GM12865 (cell line): ENCODE data around the gene NMUR2.

Experiments used
- DNase-seq: peaks from one replicate; pipeline ENCODE4 v3.0.0; 2010; ENCODE audit warnings: low read depth
- H3K4me3 ChIP-seq: 2 replicates; pipeline ENCODE4 v1.5.1; 2011; ENCODE audit warnings: mild to moderate bottlenecking, low read depth, low read length, control low read depth
- TF ChIP-seq, protein P1 (sequence below): IDR thresholded peaks from 2 replicates; pipeline ENCODE4 v1.5.1; 2011; ENCODE audit warnings: low read length, control low read depth, low read depth, inconsistent platforms; ENCODE audit not compliant: insufficient read depth; ENCODE audit errors: missing control alignments

The NMUR2 gene

DNA sequence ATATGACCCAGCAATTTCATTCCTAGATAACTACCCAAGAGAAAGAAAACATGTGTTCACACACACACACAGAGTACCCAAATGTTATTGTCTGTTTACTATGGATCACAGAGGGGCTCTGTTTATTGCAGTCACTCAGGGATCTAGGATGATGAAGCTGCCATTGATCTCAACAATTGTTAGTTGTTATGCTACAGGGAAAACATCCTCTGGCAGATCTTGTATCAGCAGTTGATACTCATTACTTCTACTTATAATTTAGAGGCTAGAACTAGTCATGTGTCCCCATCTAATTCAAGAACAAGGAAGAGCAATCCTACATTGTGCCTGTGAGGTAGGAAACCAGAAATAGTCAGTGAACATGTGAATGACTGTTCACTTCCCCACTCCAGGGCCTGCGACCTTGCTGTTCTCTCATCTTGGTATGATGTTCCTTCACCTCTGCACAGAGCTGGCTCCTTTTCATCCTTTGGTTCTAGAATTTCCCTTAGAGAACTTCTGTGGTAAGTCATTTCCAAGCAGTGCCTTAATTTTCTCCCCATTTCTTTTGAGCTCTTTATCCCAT lies 30.3 kb downstream of the NMUR2 start:
- TF ChIP-seq, protein P1, sequence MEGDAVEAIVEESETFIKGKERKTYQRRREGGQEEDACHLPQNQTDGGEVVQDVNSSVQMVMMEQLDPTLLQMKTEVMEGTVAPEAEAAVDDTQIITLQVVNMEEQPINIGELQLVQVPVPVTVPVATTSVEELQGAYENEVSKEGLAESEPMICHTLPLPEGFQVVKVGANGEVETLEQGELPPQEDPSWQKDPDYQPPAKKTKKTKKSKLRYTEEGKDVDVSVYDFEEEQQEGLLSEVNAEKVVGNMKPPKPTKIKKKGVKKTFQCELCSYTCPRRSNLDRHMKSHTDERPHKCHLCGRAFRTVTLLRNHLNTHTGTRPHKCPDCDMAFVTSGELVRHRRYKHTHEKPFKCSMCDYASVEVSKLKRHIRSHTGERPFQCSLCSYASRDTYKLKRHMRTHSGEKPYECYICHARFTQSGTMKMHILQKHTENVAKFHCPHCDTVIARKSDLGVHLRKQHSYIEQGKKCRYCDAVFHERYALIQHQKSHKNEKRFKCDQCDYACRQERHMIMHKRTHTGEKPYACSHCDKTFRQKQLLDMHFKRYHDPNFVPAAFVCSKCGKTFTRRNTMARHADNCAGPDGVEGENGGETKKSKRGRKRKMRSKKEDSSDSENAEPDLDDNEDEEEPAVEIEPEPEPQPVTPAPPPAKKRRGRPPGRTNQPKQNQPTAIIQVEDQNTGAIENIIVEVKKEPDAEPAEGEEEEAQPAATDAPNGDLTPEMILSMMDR, result no peak
- no peak overlapping the region for H3K4me3 ChIP-seq
- no peak for DNase-seq

DNA sequence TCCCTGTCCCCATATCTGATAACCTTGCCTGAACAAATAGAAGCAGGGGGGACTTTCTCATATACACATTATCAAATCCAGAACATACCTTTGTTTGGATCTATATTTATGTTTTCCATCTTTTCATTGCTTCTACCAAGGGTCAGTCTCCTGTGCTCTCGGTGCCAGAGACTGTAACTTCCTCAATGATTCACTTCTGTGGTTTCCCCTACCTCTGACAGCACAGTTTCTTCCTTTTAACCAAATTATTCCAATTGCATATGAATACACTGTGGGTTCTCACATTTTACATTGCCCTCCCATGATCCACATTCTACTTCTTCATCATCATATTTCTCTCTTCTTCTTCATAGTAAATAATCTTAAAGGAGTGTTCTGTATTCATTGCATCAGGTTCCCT lies 32.2 kb downstream of the NMUR2 start:
- no peak overlapping the region for H3K4me3 ChIP-seq
- DNase-seq, result no peak
- TF ChIP-seq, protein P1, result no peak

DNA sequence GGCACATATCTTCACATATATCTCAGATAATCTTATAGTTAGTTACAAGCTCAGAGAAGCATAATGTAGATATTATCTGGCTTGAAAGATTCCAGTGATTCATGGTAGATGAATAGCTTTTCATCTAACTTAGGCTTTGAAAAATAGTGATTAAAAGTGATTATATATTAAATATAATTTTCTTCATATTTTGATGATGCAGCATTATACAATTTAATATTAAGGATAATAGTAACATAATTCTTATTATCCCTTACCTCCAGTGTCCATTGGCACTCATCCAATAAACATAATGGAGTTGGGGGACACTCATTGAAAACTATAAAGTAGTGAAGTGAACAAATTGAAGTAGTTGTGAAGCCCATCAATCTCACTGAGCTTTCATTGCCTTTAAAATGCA lies 35.8 kb downstream of the NMUR2 start:
- TF ChIP-seq, protein P1, result no peak
- no peak overlapping the region for H3K4me3 ChIP-seq
- no peak for DNase-seq

DNA sequence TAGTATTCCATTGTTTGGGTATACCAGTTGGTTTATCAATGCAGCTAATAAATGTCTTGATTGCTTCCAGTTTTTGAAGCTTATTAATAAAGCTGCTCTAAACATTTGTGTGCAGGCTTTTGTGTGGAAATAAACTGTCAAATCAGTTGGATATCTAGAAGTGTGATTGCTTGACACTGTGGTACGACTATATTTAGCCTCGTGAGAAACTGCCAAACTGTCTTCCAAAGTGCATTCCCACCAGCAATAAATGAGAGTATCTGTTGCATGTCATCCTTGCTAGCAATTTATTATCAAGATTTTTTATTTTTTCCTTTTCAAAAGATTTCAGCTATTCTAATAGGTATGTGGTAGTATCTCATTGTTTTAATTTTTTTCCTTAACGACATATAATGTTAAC lies 37.5 kb downstream of the NMUR2 start:
- no peak overlapping the region for H3K4me3 ChIP-seq
- TF ChIP-seq, protein P1, result no peak
- no peak for DNase-seq

DNA sequence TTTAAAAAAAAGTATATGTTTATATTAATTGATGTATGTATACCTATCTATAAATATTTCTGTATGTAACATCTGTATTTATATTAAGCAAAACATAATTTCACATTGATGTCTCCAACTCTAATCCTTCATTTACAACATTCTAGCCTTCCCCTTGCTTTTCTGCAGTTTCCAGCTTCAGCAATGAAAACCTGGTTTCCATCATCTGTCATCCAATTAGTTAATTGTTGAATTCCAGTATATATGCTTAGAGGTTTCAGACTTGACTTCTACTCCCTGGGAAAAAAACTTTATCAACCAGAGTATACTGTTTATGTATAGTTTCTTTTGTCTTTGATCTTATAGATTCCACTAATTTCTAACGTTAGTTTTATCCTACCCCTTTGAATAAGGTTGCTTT lies 38.4 kb downstream of the NMUR2 start:
- no peak overlapping the region for H3K4me3 ChIP-seq
- TF ChIP-seq, protein P1, result no peak
- no peak for DNase-seq

DNA sequence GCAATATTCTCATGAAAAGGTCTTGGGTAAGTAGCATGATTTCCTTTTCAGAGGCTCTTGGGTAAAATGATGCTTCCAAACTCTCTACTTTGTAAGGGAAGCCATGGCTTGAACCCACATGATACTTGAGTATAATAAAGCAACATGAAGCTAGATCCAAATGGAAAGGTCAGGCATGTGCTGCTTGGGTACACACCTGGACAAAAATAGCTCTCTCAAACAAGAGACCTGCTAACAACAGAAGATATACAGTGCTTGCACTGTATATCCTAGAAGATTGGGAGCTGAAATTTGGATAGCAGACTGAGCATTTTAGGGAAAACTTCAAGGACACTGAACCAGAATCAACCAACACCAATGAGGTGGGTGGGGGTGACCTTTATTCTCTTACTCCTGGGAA lies 40.2 kb downstream of the NMUR2 start:
- TF ChIP-seq, protein P1, result no peak
- no peak for DNase-seq
- no peak overlapping the region for H3K4me3 ChIP-seq

DNA sequence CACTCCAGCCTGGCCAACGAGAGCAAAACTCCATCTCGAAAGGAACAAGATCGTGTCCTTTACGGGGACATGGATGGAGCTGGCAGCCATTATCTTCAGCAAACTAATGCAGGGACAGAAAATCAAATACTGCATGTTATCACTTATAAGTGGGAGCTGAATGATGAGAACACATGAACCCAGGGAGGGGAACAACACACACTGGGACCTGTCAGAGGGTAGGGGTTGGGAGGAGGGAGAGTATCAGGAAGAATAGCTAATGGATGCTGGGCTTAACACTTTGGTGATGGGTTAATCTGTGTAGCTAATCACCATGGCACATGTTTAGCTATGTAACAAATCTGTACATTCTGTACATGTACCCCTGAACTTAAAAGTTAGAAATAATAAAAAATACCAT lies 40.9 kb downstream of the NMUR2 start:
- H3K4me3 ChIP-seq, result no peak overlapping the region
- no peak for DNase-seq
- TF ChIP-seq, protein P1, result no peak
